Left lung (tissue), 10 donors: ENCODE data around the gene RARRES1. TPM values are rescaled to one million over a fixed set of nuclear protein-coding genes. Genes with fewer than 3 reads are reported as not detected.

ENCODE experiments used
- ATAC-seq: fragments of 200-7000 bp; cut with Tn5 transposase; one replicate; pipeline ENCODE4 v1.9.1; 2020; ENCODE audit warnings: moderate library complexity
- DNase-seq, 4 donors: peaks; one replicate each; pipeline ENCODE4 v3.0.0-alpha.2; 2013 to 2020
- H3K27ac ChIP-seq, 2 donors: fragments of 200-600 bp; sonication (generic) in 1 of 2; one replicate each; pipeline versions ENCODE4 v1.5.0 to v1.8.0; 2020 to 2021
- H3K27me3 ChIP-seq, 2 donors: fragments of 200-600 bp; sonication (generic) in 1 of 2; one replicate each; pipeline versions ENCODE4 v1.5.0 to v1.8.0; 2020 to 2021
- H3K36me3 ChIP-seq, 2 donors: fragments of 200-600 bp; sonication (generic) in 1 of 2; one replicate each; pipeline versions ENCODE4 v1.5.0 to v1.8.0; 2020 to 2021
- H3K4me1 ChIP-seq, 2 donors: fragments of 200-600 bp; one replicate each; pipeline ENCODE4 v1.8.0; 2021
- H3K4me3 ChIP-seq, 2 donors: fragments of 200-600 bp; sonication (generic) in 1 of 2; one replicate each; pipeline versions ENCODE4 v1.5.0 to v1.8.0; 2020 to 2021; ENCODE audit warnings: mild to moderate bottlenecking in 1 of 2
- H3K9me3 ChIP-seq, 2 donors: fragments of 200-600 bp; sonication (generic) in 1 of 2; one replicate each; pipeline versions ENCODE4 v1.5.0 to v1.8.0; 2020 to 2021
- CTCF ChIP-seq, 2 donors: fragments of 200-600 bp; sonication (generic) in 1 of 2; IDR thresholded peaks; one replicate each; pipeline versions ENCODE4 v1.5.0 to v1.8.0; 2021; ENCODE audit warnings: antibody characterized with exemption in 2 of 2
- intact Hi-C, 2 donors: fragments of 100-400 bp; cut with DNase I; formaldehyde crosslinking; loops; one replicate each; pipeline versions ENCODE4 v1.11.2 to v1.14.2; 2022
- polyA plus RNA-seq, 6 donors: library from polyadenylated mRNA; unstranded; fragments of 120-200 nt; gene quantifications; one replicate each; pipeline ENCODE4 v1.2.1, GENCODE V29; 2013; ENCODE audit not compliant: insufficient read length in 6 of 6
- total RNA-seq, 2 donors: library from RNA; stranded (reverse); fragmentation: NEBNext Ultra II Directional; extraction: Animal tissue kit (Norgen Biotek cat#: 25700); gene quantifications; one replicate each; pipeline ENCODE4 v1.2.1, GENCODE V29; 2021
- donor health status: DM: no; HTN: yes; CAD: no.
- donor health status: DM: no; HTN: no; CAD: no.

RARRES1 gene
- total and polyA plus RNA-seq, 8 donors, result 39.4 to 131 (median 65.2) TPM

DNA sequence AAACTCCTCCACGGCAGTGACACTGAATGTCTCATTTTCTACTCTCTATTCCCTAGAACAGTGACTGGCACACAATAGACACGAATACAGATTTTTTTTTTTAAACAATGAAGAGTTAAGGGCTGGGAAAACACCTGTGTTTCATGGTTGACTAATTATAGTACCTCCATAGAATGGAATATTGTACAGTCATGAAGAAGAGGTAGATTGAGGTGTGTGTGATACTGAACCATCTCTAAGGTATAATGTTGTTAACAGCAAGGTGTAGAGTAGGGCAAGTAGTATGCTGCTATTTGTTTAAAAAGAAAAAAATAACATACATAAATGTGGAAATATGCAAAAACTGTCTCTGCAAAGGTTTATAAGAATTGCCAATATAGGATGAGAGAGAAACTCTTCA, 5.2 kb upstream of the RARRES1 start:
- no peak for TF ChIP-seq CTCF (IDR thresholded peaks at IDR 0.05)
- Histone ChIP-seq H3K27ac (no peak overlapping the region), H3K9me3 (peaks cover 0 to 8% of the 10 kb centered on the region in 2 donors), H3K36me3 (peaks cover 0 to 6% of the 10 kb centered on the region in 2 donors), H3K4me3 (no peak overlapping the region), H3K4me1 (peaks cover 0 to 10% of the 10 kb centered on the region in 2 donors), H3K27me3 (peaks cover 0 to 3% of the 10 kb centered on the region in 2 donors)
- DNase-seq, result no peak
- ATAC-seq, result no peak
- intact Hi-C loops, result no loop called here

GRCh38 chr3:158735296-158736033, 3.2 kb upstream of the RARRES1 start:
- H3K27me3 ChIP-seq, result peaks cover 0 to 7% of the 10 kb centered on the region in 2 donors
- H3K36me3 ChIP-seq, result peaks cover 0 to 3% of the 10 kb centered on the region in 2 donors
- H3K9me3 ChIP-seq, result peaks cover 0 to 8% of the 10 kb centered on the region in 2 donors
- H3K27ac ChIP-seq, result no peak overlapping the region
- H3K4me1 ChIP-seq, result peaks cover 8 to 15% of the 10 kb centered on the region in 2 donors
- DNase-seq (no peak), ATAC-seq (no peak)
- H3K4me3 ChIP-seq, result no peak overlapping the region
- intact Hi-C loops, result no loop called here
- TF ChIP-seq CTCF (IDR thresholded peaks at IDR 0.05), result no peak

- ATAC-seq (no peak), DNase-seq (no peak)
- H3K9me3 ChIP-seq, result peaks cover 0 to 8% of the 10 kb centered on the region in 2 donors
- H3K27ac ChIP-seq, result no peak overlapping the region
- peaks cover 0 to 7% of the 10 kb centered on the region in 2 donors for H3K27me3 ChIP-seq
- no peak for TF ChIP-seq CTCF (IDR thresholded peaks at IDR 0.05)
- H3K36me3 ChIP-seq, result peaks cover 0 to 3% of the 10 kb centered on the region in 2 donors
- no peak overlapping the region for H3K4me3 ChIP-seq
- intact Hi-C loops, result no loop called here
- peaks cover 8 to 15% of the 10 kb centered on the region in 2 donors for H3K4me1 ChIP-seq
Measured at GRCh38 chr3:158733656-158734055, 1.4 kb upstream of the RARRES1 start.

- intact Hi-C loops, result no loop called here
- DNase-seq, result no peak
- Histone ChIP-seq H3K27me3 (peaks cover 0 to 7% of the 10 kb centered on the region in 2 donors), H3K27ac (peak overlapping the region; percentile 44 to 55), H3K4me1 (peaks cover 14 to 22% of the 10 kb centered on the region in 2 donors), H3K4me3 (peak overlapping the region; percentile 50 to 60), H3K9me3 (peaks cover 0 to 8% of the 10 kb centered on the region in 2 donors), H3K36me3 (peaks cover 0 to 3% of the 10 kb centered on the region in 2 donors)
- TF ChIP-seq CTCF (IDR thresholded peaks at IDR 0.05), result no peak
- ATAC-seq, result peak; percentile 6
Measured at GRCh38 chr3:158732856-158733200, 571 bp upstream of the RARRES1 start.

GRCh38 chr3:158731486-158731885, 771 bp downstream of the RARRES1 start:
- H3K4me3 ChIP-seq, result peak overlapping the region; percentile 50 to 60
- ATAC-seq, result no peak
- H3K27me3 ChIP-seq, result peaks cover 0 to 7% of the 10 kb centered on the region in 2 donors
- H3K9me3 ChIP-seq, result peaks cover 0 to 8% of the 10 kb centered on the region in 2 donors
- no peak for DNase-seq
- peaks cover 26 to 32% of the 10 kb centered on the region in 2 donors for H3K4me1 ChIP-seq
- intact Hi-C loops, result no loop called here
- peak overlapping the region in 1 of 2 donors; percentile 44 for H3K27ac ChIP-seq
- no peaks in the 10 kb centered on the region for H3K36me3 ChIP-seq
- TF ChIP-seq CTCF (IDR thresholded peaks at IDR 0.05), result no peak
